Activated naive CD8-positive, alpha-beta T cell treated with anti-CD3 and anti-CD28 coated beads, Interleukin-2, amount 50 U/mL, for 16 hours (primary cell): ENCODE results near the gene WDR90.

Experiments
- DNase-seq: peaks from one replicate; pipeline ENCODE4 v3.0.0-alpha.2; 2020; ENCODE audit warnings: low read depth, low spot score

The WDR90 gene

GRCh38 chr16:660459-661183, 11.5 kb downstream of the WDR90 start:
- DNase-seq, result no peak

- no peak for DNase-seq
These were observed 12.1 kb downstream of the WDR90 start for GRCh38 chr16:661184-661821.

GRCh38 chr16:662095-662494, 12.9 kb downstream of the WDR90 start:
- no peak for DNase-seq

GRCh38 chr16:662597-662996, 13.4 kb downstream of the WDR90 start:
- no peak for DNase-seq

- DNase-seq, result no peak
These were observed 17.4 kb downstream of the WDR90 start for GRCh38 chr16:666572-666971.

- no peak for DNase-seq
These were observed 18.1 kb downstream of the WDR90 start for GRCh38 chr16:667113-667779.

GRCh38 chr16:667780-668518, 18.8 kb downstream of the WDR90 start, which contains the start of gene RHOT2:
TSS of gene RHOT2 (plus strand) at chr16:668132. CDS start at chr16:668200, 68 bp downstream.
- DNase-seq, result peak; percentile 84

GRCh38 chr16:668519-669171, 19.5 kb downstream of the WDR90 start:
- DNase-seq, result no peak

GRCh38 chr16:669666-670065, 20.5 kb downstream of the WDR90 start:
- DNase-seq, result no peak

GRCh38 chr16:670485-671352, 21.6 kb downstream of the WDR90 start:
- no peak for DNase-seq

GRCh38 chr16:671353-672131, 22.4 kb downstream of the WDR90 start:
- DNase-seq, result no peak

GRCh38 chr16:672371-672770, 23.2 kb downstream of the WDR90 start:
- no peak for DNase-seq

- DNase-seq, result no peak
These were observed 23.7 kb downstream of the WDR90 start for GRCh38 chr16:672851-673250.

GRCh38 chr16:673399-673991, 24.3 kb downstream of the WDR90 start:
- DNase-seq, result no peak

- DNase-seq, result no peak
These were observed 25.2 kb downstream of the WDR90 start for GRCh38 chr16:674214-674881.

GRCh38 chr16:674968-675883, 26.1 kb downstream of the WDR90 start, which contains the start of gene RHBDL1:
TSS of gene RHBDL1 (plus strand) at chr16:675671. CDS start at chr16:675791, 120 bp downstream.
- DNase-seq, result no peak

- DNase-seq, result no peak
These were observed 26.9 kb downstream of the WDR90 start for GRCh38 chr16:675884-676564.
